Adrenal gland (tissue), 12 donors: Measurements from ENCODE around the gene OSBPL2. TPM values are rescaled to one million over a fixed set of nuclear protein-coding genes. Genes with fewer than 3 reads are reported as not detected.

ENCODE experiments used
- DNase-seq, 7 donors: peaks; one replicate each; pipeline ENCODE4 v3.0.0-alpha.2; 2019 to 2020
- H3K27ac ChIP-seq, 5 donors: fragments of 200-600 bp; sonication (generic) in 4 of 5; 1 replicate in 3 of 5; 2 replicates in 2 of 5; pipeline versions ENCODE4 v1.5.1 to v1.8.0; 2016 to 2020; ENCODE audit warnings: mild to moderate bottlenecking in 1 of 5
- H3K27me3 ChIP-seq: fragments of 200-600 bp; 2 replicates; pipeline ENCODE4 v1.8.0; 2021
- H3K36me3 ChIP-seq, 2 donors: fragments of 200-600 bp; replicated peaks in 1 of 2; 1 replicate in 1 of 2; 2 replicates in 1 of 2; pipeline versions ENCODE4 v1.5.1 to v1.8.0; 2018 to 2022
- H3K4me1 ChIP-seq, 2 donors: fragments of 200-600 bp; replicated peaks in 1 of 2; 1 replicate in 1 of 2; 2 replicates in 1 of 2; pipeline versions ENCODE4 v1.5.1 to v1.8.0; 2018 to 2021
- H3K4me3 ChIP-seq, 4 donors: fragments of 200-600 bp; sonication (generic) in 3 of 4; one replicate each; pipeline ENCODE4 v1.5.1; 2016 to 2018
- H3K9me3 ChIP-seq, 3 donors: fragments of 200-600 bp; sonication (generic) in 1 of 3; replicated peaks in 1 of 3; 1 replicate in 2 of 3; 2 replicates in 1 of 3; pipeline versions ENCODE4 v1.5.1 to v1.8.0; 2016 to 2021
- POLR2A ChIP-seq, 2 donors: fragments of 450-650 bp; IDR thresholded peaks; one replicate each; pipeline ENCODE4 v1.6.1; 2017; ENCODE audit warnings: antibody characterized with exemption in 2 of 2, mild to moderate bottlenecking in 2 of 2, moderate library complexity in 1 of 2
- WGBS, 4 donors: extraction: QIAGEN DNeasy Blood & Tissue Kit in 2 of 4; methylation state at CpG; one replicate each; pipeline versions ENCODE4 v1.1.5 to v1.1.7; 2013 to 2017; 5-methylcytosine and 5-hydroxymethylcytosine counted together
- intact Hi-C, 2 donors: fragments of 100-400 bp; cut with DNase I; formaldehyde crosslinking; loops; one replicate each; pipeline versions ENCODE4 v1.14.1 to v1.15.0; 2022 to 2023
- polyA plus RNA-seq, 3 donors: library from polyadenylated mRNA; stranded (reverse); fragments of 200-250 nt in 2 of 3; fragments of 350-450 nt in 1 of 3; fragmentation: Illumina TruSeq in 1 of 3; extraction: RNeasy Lipid Tissue Mini Kit (QIAGEN cat#74804) in 1 of 3; gene quantifications; one replicate each; pipeline ENCODE4 v1.2.3, GENCODE V29; 2013 to 2014
- total RNA-seq, 9 donors: library from RNA; depleted of rRNA in 4 of 9; stranded (reverse); fragments of >200 nt in 4 of 9; fragments of 120-200 nt in 1 of 9; fragmentation: NEBNext Ultra II Directional in 1 of 9; extraction: Animal tissue kit (Norgen Biotek cat#: 25700) in 1 of 9; gene quantifications; one replicate each; pipeline versions ENCODE4 v1.1.0 to v1.2.4, GENCODE V29; 2013 to 2023
- TF ChIP-seq, protein P1 (sequence below), 6 experiments: fragments of 450-650 bp in 4 of 6; fragments of 200-600 bp in 2 of 6; sonication (generic) in 1 of 6; IDR thresholded peaks; 1 replicate in 5 of 6; 2 replicates in 1 of 6; pipeline versions ENCODE4 v1.5.1 to v1.8.0; 2016 to 2021; ENCODE audit warnings: antibody characterized with exemption in 6 of 6, mild to moderate bottlenecking in 2 of 6, moderate library complexity in 1 of 6
- donor health status: healthy with polysubstance abuse.
- donor health status: Bipolar disorder and iron deficiency.
- donor health status: DM: yes; HTN: yes; CAD: no.
- donor health status: DM: no; HTN: no; CAD: no.
- donor health status: DM: no; HTN: no; CAD: no.
- donor health status: DM: yes; HTN: yes; CAD: no.

The OSBPL2 gene
- total and polyA plus RNA-seq, 12 donors = 13.8 to 96.7 (median 37.4) TPM

DNA sequence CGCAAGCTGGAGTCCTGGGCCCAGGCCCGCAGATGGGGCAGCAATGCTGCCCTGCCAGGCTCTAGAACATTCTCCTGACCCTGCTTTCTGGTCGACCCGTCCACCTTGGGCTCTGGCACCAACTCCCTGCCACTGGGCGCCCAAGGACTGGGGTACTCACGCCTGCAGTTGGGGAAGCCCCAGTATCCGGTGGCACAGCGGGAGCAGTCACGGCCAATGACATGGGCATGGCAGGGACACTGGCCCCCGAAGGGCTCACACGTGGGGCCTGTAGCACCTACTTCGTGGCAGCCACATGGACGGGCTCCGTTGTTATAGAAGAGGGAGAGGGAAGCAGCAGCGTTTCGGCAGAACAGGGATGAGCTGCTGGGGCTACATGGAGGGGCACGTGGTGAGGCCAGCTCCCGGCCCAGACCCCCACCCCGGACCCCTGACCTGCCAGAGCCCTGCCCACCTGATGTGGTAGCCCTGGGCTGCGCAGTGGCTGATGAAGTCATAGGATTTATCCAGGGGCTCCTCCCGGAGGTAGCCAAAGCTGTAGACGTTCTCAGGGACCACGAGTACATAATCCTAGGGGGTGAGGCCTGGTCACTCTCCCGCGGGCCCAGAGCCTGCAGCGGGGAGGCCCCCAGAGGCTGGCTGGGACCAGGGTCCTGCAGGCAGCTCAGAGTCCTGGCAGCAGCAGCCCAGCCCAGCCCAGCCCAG is 90.5 kb downstream of the OSBPL2 start:
- no peak overlapping the region for H3K4me3 ChIP-seq
- H3K4me1 ChIP-seq = no peaks in the 10 kb centered on the region
- WGBS, 4 donors = 70 to 97% (median 93%) methylated on average over 4 to 26 of the region's 26 CpGs
- H3K27ac ChIP-seq = no peak overlapping the region
- no peaks in the 10 kb centered on the region for H3K9me3 ChIP-seq
- no peak for TF ChIP-seq POLR2A (IDR thresholded peaks at IDR 0.05)
- TF ChIP-seq, protein P1, sequence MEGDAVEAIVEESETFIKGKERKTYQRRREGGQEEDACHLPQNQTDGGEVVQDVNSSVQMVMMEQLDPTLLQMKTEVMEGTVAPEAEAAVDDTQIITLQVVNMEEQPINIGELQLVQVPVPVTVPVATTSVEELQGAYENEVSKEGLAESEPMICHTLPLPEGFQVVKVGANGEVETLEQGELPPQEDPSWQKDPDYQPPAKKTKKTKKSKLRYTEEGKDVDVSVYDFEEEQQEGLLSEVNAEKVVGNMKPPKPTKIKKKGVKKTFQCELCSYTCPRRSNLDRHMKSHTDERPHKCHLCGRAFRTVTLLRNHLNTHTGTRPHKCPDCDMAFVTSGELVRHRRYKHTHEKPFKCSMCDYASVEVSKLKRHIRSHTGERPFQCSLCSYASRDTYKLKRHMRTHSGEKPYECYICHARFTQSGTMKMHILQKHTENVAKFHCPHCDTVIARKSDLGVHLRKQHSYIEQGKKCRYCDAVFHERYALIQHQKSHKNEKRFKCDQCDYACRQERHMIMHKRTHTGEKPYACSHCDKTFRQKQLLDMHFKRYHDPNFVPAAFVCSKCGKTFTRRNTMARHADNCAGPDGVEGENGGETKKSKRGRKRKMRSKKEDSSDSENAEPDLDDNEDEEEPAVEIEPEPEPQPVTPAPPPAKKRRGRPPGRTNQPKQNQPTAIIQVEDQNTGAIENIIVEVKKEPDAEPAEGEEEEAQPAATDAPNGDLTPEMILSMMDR (IDR thresholded peaks at IDR 0.05) = no peak
- intact Hi-C loops = no loop called here
- H3K36me3 ChIP-seq = peaks cover 0 to 93% of the 10 kb centered on the region in 2 donors
- H3K27me3 ChIP-seq = no peaks in the 10 kb centered on the region
- DNase-seq = no peak

GRCh38 chr20:62329389-62330377 is 91.4 kb downstream of the OSBPL2 start:
- Histone ChIP-seq H3K27ac (no peak overlapping the region), H3K27me3 (no peaks in the 10 kb centered on the region), H3K4me3 (no peak overlapping the region), H3K9me3 (no peaks in the 10 kb centered on the region), H3K36me3 (peaks cover 0 to 91% of the 10 kb centered on the region in 2 donors), H3K4me1 (no peaks in the 10 kb centered on the region)
- no peak for DNase-seq
- intact Hi-C loops = no loop called here
- TF ChIP-seq POLR2A (IDR thresholded peaks at IDR 0.05) = no peak
- TF ChIP-seq, protein P1 (IDR thresholded peaks at IDR 0.05) = no peak
- WGBS, 4 donors = 87 to 96% (median 94%) methylated on average over 14 to 37 of the region's 37 CpGs

DNA sequence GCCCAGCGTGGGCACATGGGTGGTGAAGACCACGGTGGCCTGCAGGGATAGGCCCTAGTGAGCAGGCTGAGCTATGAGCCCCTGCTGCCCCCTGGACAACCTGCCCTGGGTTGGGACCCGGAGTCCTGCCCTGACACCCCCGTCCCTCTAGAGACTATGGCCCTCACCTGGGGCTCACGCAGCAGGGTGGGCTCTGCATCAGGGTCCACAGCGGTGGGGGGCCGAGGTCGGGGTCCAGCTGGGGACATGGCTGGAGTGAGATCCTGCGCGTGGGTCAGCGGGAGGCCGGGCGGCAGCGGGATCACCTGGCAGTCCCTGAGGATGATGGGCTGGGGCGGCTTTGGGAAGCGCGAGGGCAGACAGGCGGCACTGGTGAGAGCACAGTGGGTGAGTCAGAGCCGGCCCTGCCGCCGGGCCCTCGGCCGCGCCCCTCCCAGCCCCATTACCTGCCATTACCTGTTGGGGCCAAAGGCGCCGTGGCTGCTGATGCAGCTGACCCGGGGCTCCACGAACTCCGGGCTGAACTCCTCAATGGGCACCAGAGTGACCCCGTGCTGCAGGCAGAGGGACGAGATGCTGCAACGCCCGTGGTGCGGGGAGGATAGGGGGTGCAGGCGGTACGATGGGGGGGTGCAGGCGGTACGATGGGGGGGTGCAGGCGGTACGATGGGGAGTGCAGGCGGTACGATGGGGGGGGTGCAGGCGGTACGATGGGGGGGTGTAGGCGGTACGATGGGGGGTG is 92.4 kb downstream of the OSBPL2 start:
- no peaks in the 10 kb centered on the region for H3K9me3 ChIP-seq
- no peak overlapping the region for H3K27ac ChIP-seq
- H3K36me3 ChIP-seq = peaks cover 0 to 83% of the 10 kb centered on the region in 2 donors
- no peak overlapping the region for H3K4me3 ChIP-seq
- WGBS, 4 donors = 86 to 99% (median 94%) methylated on average over 19 to 46 of the region's 46 CpGs
- H3K27me3 ChIP-seq = no peaks in the 10 kb centered on the region
- H3K4me1 ChIP-seq = no peaks in the 10 kb centered on the region
- DNase-seq = no peak
- intact Hi-C loops = no loop called here
- TF ChIP-seq, protein P1 (IDR thresholded peaks at IDR 0.05) = no peak

DNA sequence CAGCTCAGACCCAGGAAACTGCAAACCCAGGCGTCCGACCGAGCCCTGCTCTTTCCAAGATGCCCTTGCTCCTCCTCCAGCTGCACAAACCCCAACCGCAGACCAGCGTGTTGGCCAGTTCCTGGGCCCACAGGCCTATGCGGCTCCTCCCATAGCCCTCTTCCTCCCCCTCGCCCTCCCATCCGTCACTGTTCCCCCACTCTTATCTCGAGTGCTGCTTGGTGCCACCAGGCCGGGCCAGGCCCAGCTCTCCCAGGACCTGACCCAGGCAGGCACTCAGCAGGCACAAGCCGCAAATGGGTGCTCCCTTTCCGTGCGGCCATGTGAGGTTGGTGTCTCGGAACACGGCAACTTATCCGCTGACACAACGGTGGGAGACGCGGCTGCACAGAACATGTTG is 93.0 kb downstream of the OSBPL2 start:
- no peak overlapping the region for H3K27ac ChIP-seq
- no peak overlapping the region for H3K4me3 ChIP-seq
- peaks cover 0 to 79% of the 10 kb centered on the region in 2 donors for H3K36me3 ChIP-seq
- H3K4me1 ChIP-seq = no peaks in the 10 kb centered on the region
- intact Hi-C loops = no loop called here
- no peak for DNase-seq
- H3K9me3 ChIP-seq = no peaks in the 10 kb centered on the region
- no peak for TF ChIP-seq POLR2A (IDR thresholded peaks at IDR 0.05)
- TF ChIP-seq, protein P1 (IDR thresholded peaks at IDR 0.05) = no peak
- no peaks in the 10 kb centered on the region for H3K27me3 ChIP-seq
- 93 to 98% (median 93%) methylated on average over 12 to 19 of the region's 19 CpGs for WGBS, 4 donors
